Mammary epithelial cell (primary cell): ENCODE results near the gene ABCA10.

Source experiments
- CTCF ChIP-seq, 2 donors: IDR thresholded peaks in 1 of 2; conservative IDR thresholded peaks in 1 of 2; 2 replicates each; pipeline ENCODE4 v1.5.1; 2011 to 2012; ENCODE audit warnings: inconsistent platforms in 2 of 2, low read length in 2 of 2, mild to moderate bottlenecking in 2 of 2, control low read depth in 1 of 2, low read depth in 1 of 2; ENCODE audit not compliant: insufficient read depth in 1 of 2; ENCODE audit errors: extremely low read depth in 1 of 2
- EZH2 ChIP-seq: IDR thresholded peaks from 2 replicates; pipeline ENCODE4 v1.6.1; 2012; ENCODE audit warnings: low read length, inconsistent platforms, borderline replicate concordance

- no peak for TF ChIP-seq CTCF (conservative IDR thresholded peaks at IDR 0.05 in 1 of 2, IDR thresholded peaks at IDR 0.05 in 1 of 2; ENCODE audit: extremely low read depth in 1 of 2, insufficient read depth in 1 of 2, low read depth in 1 of 2, low read length in 2 of 2)
- no peak for TF ChIP-seq EZH2
Observed at GRCh38 chr17:69123626-69124025, 105.0 kb downstream of the ABCA10 start.
